ENCODE measurements around the gene ABHD5.
A peak's percentile ranks its signal among the peaks of the same experiment; 100 is the strongest.

Gene ABHD5

DNA sequence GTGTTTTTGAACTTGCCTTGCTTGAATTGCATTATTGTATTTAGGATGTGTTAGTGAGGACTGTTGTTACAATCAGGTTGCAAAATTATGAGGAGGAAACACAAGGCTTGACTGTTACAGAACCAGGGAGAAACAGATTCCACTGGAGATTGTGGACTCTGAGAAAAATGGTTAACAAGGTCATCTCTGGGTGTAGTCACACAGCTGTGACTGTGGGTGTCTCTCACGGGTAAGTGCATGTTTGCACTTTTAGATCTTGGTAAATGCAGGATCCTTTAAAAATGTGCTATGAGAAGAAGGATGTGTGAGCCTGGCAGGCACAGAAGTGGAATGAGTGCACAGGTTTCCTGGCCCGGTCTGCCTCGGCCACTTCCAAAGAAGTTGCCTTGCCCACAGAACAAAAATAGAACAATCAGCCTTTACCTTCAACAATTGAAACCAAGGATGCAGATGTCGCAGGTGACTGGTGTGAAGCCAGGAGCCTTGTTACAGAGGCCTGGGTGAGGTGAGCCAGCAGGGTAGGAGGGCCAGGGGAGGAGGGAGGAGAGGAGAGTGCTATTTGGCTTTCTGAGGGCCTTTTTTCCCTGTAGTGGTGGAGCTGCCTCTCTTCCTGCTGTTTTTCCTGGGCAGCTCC is 68.0 kb downstream of the ABHD5 start:
- no peak for DNase-seq

- DNase-seq: no peak
Measured at GRCh38 chr3:43759297-43759782, 68.6 kb downstream of the ABHD5 start.

DNA sequence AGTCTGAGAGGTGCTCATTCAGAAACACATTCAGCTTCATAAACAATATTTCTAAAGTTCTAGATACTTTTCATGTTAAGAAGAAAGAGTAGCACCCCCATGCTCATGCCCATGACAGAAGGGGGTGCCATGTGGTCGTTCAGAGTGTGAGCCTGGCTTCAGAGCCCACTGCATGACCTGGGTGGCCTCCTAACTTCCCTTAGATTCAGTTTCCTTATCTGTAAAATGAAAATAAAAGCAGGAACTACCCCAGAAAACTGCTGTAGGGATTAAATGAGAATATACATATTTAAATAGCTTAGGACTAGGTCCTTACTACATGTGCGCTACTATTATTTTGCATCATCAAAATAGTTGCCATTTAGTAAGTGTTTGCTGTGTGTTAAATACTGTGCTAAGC is 69.2 kb downstream of the ABHD5 start:
- no peak for DNase-seq

DNA sequence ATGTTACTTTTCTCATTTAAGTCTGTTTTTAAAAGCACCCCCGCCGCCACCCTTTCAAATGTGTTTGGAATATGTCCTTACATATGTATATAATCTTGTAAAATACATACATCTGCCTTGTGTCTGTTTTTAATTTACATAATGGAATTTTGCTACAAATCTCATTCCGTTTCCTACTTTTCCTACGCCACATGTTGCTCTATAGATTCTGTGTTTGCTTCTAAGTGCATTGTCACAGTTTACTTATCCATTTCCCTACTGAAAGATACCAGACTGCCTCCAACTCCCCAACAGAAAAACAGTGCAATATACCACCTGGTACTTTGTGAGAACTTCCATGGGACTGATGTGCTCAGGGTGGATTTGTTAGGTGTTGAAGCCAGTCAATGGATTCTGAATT is 70.2 kb downstream of the ABHD5 start:
- DNase-seq: no peak

- DNase-seq: no peak
Measured at GRCh38 chr3:43762451-43762850, 71.7 kb downstream of the ABHD5 start.

DNA sequence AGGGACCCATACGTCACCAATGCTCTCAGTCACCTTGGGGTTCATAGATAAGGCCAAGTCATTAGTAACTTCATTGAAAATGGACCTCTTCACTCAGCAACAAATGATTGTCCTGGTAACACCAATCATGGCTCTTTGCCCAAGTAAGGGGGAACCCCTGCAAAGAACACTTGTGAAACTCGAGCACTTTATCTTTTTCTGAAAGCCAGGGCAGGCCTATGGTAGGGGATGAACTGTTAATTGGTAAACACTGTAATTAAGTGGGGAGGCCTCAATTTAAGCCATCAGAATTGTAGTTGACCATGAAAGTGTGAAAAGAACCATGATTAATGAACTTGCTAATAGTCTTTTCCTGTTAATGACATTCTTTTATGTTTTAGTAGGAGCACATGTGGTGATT is 73.3 kb downstream of the ABHD5 start:
- DNase-seq: no peak

GRCh38 chr3:43764471-43764870 is 73.7 kb downstream of the ABHD5 start:
- DNase-seq: no peak

DNA sequence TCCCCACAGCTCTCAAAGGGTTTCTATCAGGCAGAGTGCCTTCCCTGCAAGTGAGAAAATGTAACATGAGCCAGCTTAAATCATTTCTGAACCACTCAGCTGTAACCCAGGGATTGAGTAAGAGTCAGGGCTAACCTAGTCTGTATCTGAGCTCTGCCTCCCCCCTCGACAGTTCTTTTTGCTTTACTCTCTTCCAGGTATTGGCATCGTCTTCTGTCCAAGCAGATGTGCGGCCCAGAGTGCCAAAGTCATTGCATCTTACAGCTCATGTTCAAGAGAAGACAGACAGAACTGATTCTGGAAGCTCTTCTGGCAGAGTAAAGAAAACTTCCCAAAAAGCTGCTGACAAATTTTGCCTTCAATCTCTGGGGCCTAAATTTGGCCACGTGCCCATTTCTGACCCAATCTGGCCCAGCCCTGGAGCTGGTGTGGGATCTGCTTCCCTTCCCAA is 74.8 kb downstream of the ABHD5 start:
- DNase-seq: no peak

- no peak for DNase-seq
Measured at GRCh38 chr3:43766672-43767465, 76.1 kb downstream of the ABHD5 start.

- DNase-seq: no peak
Measured at GRCh38 chr3:43768381-43768973, 77.7 kb downstream of the ABHD5 start.

DNA sequence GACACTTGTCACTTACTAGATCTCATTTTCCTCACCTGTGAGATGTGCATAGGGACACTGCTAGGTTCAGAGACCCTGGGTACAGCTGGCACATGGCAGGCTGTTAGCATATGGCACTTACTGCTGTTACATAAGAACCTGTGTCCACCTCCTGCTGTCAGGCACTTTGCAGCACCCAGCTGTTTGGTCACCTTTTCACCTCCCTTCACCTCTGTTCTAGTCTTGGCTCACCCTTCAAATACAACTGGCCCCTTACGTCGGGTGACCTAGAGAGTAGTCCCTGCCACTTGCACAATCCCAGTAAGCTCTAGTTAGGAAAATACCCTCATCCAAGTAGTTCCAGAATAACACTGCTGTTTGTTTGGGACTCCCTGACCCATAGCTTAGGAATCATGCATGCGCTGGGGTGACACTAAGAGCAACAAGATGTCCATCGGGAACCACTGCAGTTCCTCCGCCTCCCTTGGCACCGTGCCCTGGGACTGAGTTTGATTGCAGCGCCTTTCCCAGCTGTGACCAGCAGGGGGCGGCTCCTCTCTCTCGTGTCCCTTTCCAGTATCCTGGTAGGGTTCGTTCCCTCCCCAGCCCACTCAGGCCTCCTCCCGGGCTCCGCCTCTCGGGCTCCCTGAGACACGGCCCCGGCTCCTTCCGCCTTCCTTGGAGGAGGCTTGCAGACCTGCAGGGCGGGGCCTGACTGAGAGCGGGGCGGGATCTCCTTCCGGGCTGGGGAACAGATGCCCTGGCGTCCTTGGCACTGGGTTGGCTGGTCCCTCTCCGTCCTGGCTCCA is 78.6 kb downstream of the ABHD5 start:
- peak; percentile 66 to 72 for DNase-seq

- peak; percentile 31 to 33 for DNase-seq
Measured at GRCh38 chr3:43769885-43770425, 79.2 kb downstream of the ABHD5 start.

DNA sequence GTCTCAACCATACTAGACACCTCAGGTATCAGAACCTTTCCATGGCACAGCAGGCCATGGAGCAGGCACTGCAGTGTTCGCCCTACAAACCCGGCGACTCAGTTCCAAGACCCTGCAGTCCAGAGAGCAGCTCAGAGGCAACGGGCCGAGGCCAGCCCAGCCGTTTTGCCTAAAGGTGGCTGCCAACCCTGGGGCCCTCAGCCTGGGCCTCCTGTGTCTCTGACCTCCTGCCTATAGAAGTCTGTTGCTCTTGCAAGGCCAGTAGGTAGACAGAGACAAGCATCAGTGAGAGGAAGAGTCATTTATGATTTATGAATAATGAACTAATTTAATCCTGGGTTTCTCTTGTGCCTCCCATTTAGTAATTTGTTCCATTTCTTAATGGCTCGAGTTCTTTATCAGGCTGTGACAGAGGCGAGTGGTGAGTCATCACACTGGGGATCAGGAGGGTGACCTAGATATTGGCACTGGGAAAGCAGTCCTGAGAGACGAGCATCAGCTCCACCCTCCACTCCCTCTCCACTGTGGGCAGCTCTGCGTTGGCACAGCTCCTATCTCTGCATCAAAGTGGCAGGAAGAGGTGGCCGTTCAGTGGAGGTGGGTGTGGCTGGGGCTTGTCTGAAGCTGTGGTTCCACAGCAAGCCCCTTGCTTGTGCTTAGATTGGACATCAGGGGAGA is 79.8 kb downstream of the ABHD5 start:
- peak; percentile 41 to 62 for DNase-seq

GRCh38 chr3:43771610-43772009 is 80.9 kb downstream of the ABHD5 start:
- DNase-seq: no peak

- peak; percentile 23 to 25 for DNase-seq
Measured at GRCh38 chr3:43773273-43774094, 82.7 kb downstream of the ABHD5 start.

- no peak for DNase-seq
Measured at GRCh38 chr3:43774799-43775198, 84.1 kb downstream of the ABHD5 start.

GRCh38 chr3:43776101-43776500 is 85.4 kb downstream of the ABHD5 start:
- DNase-seq: no peak

- no peak for DNase-seq
Measured at GRCh38 chr3:43779850-43780249, 89.1 kb downstream of the ABHD5 start.

DNA sequence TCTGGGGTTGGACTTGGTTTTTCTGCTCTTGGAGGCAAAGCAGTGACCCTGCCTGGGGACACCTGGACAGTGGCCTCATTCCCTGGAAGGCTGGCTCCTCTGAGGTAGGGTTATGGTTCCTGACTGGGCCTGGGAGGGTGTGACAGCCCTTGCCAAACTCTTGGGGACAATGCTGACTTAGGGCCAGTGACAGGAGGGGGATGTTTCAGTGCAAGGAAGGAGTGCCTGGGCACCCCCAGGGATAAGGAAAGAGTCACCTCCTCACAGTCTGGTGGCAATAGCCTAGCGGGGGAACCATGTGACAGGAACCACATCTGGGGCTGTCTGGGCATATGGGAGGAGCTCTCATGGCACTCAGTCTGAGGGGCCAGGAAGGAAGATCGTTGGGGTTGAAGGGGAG is 91.8 kb downstream of the ABHD5 start:
- DNase-seq: no peak
